Lower lobe of right lung (tissue), 2 donors: ENCODE measurements around the gene BCL7A. TPM values are rescaled to one million over a fixed set of nuclear protein-coding genes. Genes with fewer than 3 reads are reported as not detected.

Experiments used
- ATAC-seq, 2 donors: fragments of 200-7000 bp; cut with Tn5 transposase; one replicate each; pipeline ENCODE4 v1.9.1; 2020 to 2022; ENCODE audit warnings: mild to moderate bottlenecking in 2 of 2, moderate library complexity in 2 of 2
- DNase-seq: peaks from one replicate; pipeline ENCODE4 v3.0.0-alpha.2; 2020
- H3K27ac ChIP-seq: fragments of 200-600 bp; one replicate; pipeline ENCODE4 v1.8.0; 2022
- H3K27me3 ChIP-seq: fragments of 200-600 bp; one replicate; pipeline ENCODE4 v1.8.0; 2022; ENCODE audit warnings: low read depth
- H3K36me3 ChIP-seq: fragments of 200-600 bp; one replicate; pipeline ENCODE4 v1.8.0; 2022; ENCODE audit warnings: mild to moderate bottlenecking
- H3K4me1 ChIP-seq: fragments of 200-600 bp; one replicate; pipeline ENCODE4 v1.8.0; 2022
- H3K4me3 ChIP-seq: fragments of 200-600 bp; one replicate; pipeline ENCODE4 v1.8.0; 2022; ENCODE audit warnings: mild to moderate bottlenecking
- H3K9me3 ChIP-seq: fragments of 200-600 bp; one replicate; pipeline ENCODE4 v1.8.0; 2022
- intact Hi-C: fragments of 100-400 bp; cut with DNase I; formaldehyde crosslinking; loops from one replicate; pipeline ENCODE4 v1.11.0; 2022
- total RNA-seq: library from RNA; stranded (reverse); fragmentation: NEBNext Ultra II Directional; extraction: Animal tissue kit (Norgen Biotek cat#: 25700); gene quantifications from one replicate; pipeline ENCODE4 v1.2.1, GENCODE V29; 2021
- TF ChIP-seq, protein P1 (sequence below): fragments of 200-600 bp; IDR thresholded peaks from one replicate; pipeline ENCODE4 v1.8.0; 2022; ENCODE audit warnings: antibody characterized with exemption, mild to moderate bottlenecking
- donor health status: DM: no; HTN: yes; CAD: no; lungs with severe emphysema.

BCL7A gene
- total RNA-seq, 1 donor from 2014 or later: 6.4 TPM

DNA sequence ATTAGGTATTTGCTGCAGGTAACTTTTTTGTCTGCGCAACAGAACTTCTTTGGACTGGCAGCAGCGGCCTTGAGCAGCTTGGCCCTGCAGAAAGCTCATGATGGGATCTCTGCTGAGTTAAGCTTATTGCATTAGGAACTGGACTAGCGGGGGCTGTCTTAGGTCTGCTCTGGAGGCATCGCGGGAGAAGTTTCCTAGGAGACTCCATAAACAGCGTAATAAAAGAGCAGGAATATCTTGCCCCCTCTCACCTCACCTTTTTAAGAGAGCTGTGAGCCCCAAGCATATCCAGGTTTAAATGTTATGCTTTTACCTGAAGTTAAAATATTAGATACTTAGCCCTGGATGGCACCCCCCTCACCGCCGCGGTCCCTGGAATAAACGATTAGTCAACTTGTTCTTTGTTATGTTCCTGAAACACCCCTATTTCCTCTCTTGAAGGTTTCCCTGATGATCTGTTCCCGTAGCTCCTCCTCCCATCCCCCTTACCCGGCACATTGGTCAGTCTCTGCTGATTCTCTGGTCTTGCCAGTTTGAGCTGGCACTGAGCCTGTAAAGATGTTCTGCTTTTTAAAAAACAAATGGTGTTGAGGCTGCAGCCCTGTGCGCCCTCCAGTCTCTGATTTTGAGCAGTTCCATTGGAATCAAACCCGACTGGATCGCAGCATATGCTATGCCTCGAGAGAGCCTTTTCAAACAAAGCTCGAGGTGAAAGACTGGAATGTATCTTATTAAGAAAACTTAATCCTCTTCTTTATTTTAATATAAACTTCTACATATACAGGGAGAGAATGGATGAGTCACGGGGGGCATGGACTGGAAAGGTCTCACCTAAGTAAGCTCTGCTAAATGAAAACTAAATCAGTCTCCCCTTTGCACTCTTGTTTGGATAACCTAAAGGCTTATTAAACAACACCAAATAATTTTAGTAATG, 58.7 kb downstream of the BCL7A start:
- DNase-seq: peak; percentile 72
- Histone ChIP-seq H3K27ac (peak overlapping the region; percentile 85), H3K4me1 (peaks cover 49% of the 10 kb centered on the region), H3K9me3 (no peaks in the 10 kb centered on the region), H3K36me3 (peaks cover 18% of the 10 kb centered on the region), H3K4me3 (peak overlapping the region; percentile 92), H3K27me3 (no peaks in the 10 kb centered on the region)
- ATAC-seq: peak; percentile 52 to 60
- intact Hi-C loops: no loop called here
- TF ChIP-seq, protein P1, sequence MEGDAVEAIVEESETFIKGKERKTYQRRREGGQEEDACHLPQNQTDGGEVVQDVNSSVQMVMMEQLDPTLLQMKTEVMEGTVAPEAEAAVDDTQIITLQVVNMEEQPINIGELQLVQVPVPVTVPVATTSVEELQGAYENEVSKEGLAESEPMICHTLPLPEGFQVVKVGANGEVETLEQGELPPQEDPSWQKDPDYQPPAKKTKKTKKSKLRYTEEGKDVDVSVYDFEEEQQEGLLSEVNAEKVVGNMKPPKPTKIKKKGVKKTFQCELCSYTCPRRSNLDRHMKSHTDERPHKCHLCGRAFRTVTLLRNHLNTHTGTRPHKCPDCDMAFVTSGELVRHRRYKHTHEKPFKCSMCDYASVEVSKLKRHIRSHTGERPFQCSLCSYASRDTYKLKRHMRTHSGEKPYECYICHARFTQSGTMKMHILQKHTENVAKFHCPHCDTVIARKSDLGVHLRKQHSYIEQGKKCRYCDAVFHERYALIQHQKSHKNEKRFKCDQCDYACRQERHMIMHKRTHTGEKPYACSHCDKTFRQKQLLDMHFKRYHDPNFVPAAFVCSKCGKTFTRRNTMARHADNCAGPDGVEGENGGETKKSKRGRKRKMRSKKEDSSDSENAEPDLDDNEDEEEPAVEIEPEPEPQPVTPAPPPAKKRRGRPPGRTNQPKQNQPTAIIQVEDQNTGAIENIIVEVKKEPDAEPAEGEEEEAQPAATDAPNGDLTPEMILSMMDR: no peak

DNA sequence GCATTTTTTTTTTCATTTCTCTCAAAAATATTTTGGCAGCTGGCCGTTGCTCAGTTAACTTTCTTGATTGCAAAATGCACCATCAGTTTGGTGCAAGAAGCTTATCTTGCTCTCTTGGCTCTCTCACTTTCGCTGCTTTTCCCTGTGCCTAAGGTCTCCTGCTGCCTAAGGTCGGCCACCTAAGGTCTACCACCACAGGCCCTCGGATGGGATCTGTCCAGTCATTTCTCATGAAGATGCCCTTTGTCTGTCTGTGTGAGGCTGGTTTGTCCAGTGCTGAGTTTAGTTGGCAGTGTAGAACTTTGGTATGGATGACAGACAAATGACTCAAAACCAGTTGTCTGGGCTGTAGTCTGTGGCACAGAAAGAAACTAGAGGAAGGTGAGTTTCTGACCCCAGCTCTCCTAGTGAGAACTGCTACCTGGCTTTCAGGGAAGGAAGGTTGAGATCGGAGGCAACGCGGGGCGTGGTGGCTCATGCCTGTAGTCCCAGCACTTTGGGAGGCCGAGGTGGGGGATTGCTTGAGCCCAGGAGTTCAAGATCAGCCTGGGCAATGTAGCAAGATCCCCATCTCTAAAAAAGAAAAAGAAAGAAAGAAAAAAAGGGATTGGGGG, 59.5 kb downstream of the BCL7A start:
- H3K4me1 ChIP-seq: peaks cover 53% of the 10 kb centered on the region
- intact Hi-C loops: no loop called here

DNA sequence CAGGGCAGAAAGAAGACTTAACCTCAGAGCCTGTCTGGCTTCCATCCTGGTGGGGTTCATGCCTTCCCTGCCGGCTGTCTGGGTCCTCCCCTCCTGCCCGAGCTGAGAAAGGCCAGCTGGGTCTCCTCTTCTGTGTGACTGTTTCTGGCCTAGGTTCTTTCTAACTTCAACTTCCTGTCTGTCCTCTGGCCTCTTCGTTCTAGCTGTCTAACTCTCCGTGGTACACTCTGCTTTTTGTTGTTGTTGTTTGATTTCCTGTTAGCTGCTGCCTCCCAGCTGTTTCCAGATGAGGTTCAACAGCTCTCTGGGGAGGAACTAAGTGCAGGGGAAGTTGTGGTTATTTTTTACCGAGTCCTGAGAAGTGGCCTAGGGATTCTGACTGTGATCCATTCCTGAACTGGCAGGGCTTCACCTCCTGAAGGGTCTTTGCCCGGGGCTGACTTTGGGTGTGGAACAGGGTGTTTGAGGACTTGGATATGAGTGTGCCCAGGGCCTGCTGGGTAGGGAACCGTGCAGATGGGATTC, 60.1 kb downstream of the BCL7A start:
- H3K27ac ChIP-seq: peak overlapping the region; percentile 85
- no peaks in the 10 kb centered on the region for H3K27me3 ChIP-seq
- intact Hi-C loops: no loop called here
- TF ChIP-seq, protein P1: no peak
- peaks cover 32% of the 10 kb centered on the region for H3K36me3 ChIP-seq
- H3K9me3 ChIP-seq: no peaks in the 10 kb centered on the region
- peaks cover 59% of the 10 kb centered on the region for H3K4me1 ChIP-seq
- peak overlapping the region; percentile 92 for H3K4me3 ChIP-seq
- ATAC-seq (peak; percentile 7 to 31), DNase-seq (no peak)

More for the DNA sequence above, 59.5 kb downstream of the BCL7A start:
- Histone ChIP-seq H3K9me3 (no peaks in the 10 kb centered on the region), H3K4me3 (peak overlapping the region; percentile 92), H3K36me3 (peaks cover 26% of the 10 kb centered on the region), H3K27ac (peak overlapping the region; percentile 85), H3K27me3 (no peaks in the 10 kb centered on the region)
- ATAC-seq: no peak
- no peak for DNase-seq
- TF ChIP-seq, protein P1: no peak

- peak overlapping the region; percentile 92 for H3K4me3 ChIP-seq
- peaks cover 65% of the 10 kb centered on the region for H3K4me1 ChIP-seq
- intact Hi-C loops: no loop called here
- TF ChIP-seq, protein P1: no peak
- DNase-seq: no peak
- no peak for ATAC-seq
- no peaks in the 10 kb centered on the region for H3K9me3 ChIP-seq
- no peaks in the 10 kb centered on the region for H3K27me3 ChIP-seq
- H3K36me3 ChIP-seq: peaks cover 35% of the 10 kb centered on the region
- H3K27ac ChIP-seq: peak overlapping the region; percentile 85
Measured at GRCh38 chr12:122082621-122083356, 61.1 kb downstream of the BCL7A start.

DNA sequence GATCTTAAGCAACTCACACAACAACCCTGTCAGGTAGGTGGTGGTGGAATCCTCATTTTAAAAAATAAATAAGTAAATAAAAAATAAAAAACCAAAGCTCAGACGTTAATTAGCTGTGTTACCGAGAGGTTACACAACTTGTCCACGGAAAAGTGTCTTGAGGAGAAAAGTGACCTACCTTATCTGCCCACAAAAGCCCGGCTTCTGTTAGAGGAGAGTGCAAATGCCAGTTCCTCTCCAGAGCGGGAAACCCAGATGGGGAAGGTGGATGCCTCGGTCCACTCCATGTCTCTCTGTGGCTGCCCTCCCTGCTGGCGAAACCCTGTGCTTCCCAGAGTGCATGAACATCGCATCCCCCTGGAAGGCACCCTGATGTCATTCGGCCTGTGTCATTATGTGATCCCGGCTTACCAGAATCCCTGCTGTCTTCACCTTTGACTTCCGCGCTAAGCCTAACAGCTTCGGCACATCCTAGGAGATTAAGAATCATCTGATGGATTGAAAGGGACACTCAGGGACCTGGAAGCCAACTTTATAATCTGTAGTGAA, 63.2 kb downstream of the BCL7A start:
- H3K27ac ChIP-seq: no peak overlapping the region
- TF ChIP-seq, protein P1: no peak
- DNase-seq: no peak

More for the DNA sequence above, 63.2 kb downstream of the BCL7A start:
- ATAC-seq: no peak
- H3K9me3 ChIP-seq: no peaks in the 10 kb centered on the region
- intact Hi-C loops: no loop called here
- peaks cover 78% of the 10 kb centered on the region for H3K4me1 ChIP-seq
- H3K27me3 ChIP-seq: no peaks in the 10 kb centered on the region
- H3K36me3 ChIP-seq: peaks cover 39% of the 10 kb centered on the region
- no peak overlapping the region for H3K4me3 ChIP-seq
